Activated effector memory CD4-positive, alpha-beta T cell treated with Interleukin-2 at 50 U/mL for 16 hours (primary cell): ENCODE data around the gene SPTB.
A peak's percentile ranks its signal among the peaks of the same experiment; 100 is the strongest.

Experiments used
- DNase-seq: peaks from one replicate; pipeline ENCODE4 v3.0.0-alpha.2; 2020

The SPTB gene

GRCh38 chr14:64725879-64726584 is 153.7 kb downstream of the SPTB start:
- no peak for DNase-seq

- no peak for DNase-seq
Observed at GRCh38 chr14:64725261-64725815, 154.4 kb downstream of the SPTB start.

GRCh38 chr14:64724578-64724930 is 155.2 kb downstream of the SPTB start:
- no peak for DNase-seq

- no peak for DNase-seq
Observed at GRCh38 chr14:64723691-64724577, 155.8 kb downstream of the SPTB start.

GRCh38 chr14:64722842-64723447 is 156.8 kb downstream of the SPTB start:
- peak; percentile 56 for DNase-seq

- no peak for DNase-seq
Observed at GRCh38 chr14:64721899-64722298, 157.8 kb downstream of the SPTB start.

GRCh38 chr14:64721391-64721791 is 158.3 kb downstream of the SPTB start:
- DNase-seq, result no peak

GRCh38 chr14:64720131-64720576 is 159.6 kb downstream of the SPTB start:
- no peak for DNase-seq

GRCh38 chr14:64719601-64720000 is 160.1 kb downstream of the SPTB start:
- DNase-seq, result no peak

- DNase-seq, result no peak
Observed at GRCh38 chr14:64718762-64719161, 160.9 kb downstream of the SPTB start.

GRCh38 chr14:64717870-64718269 is 161.8 kb downstream of the SPTB start:
- no peak for DNase-seq

GRCh38 chr14:64715628-64716412 is 163.9 kb downstream of the SPTB start:
- DNase-seq, result no peak

- DNase-seq, result no peak
Observed at GRCh38 chr14:64715146-64715627, 164.5 kb downstream of the SPTB start.

GRCh38 chr14:64714432-64715025 is 165.2 kb downstream of the SPTB start:
- DNase-seq, result no peak

GRCh38 chr14:64713677-64714076 is 166.0 kb downstream of the SPTB start:
- DNase-seq, result no peak

GRCh38 chr14:64711039-64711438 is 168.7 kb downstream of the SPTB start:
- DNase-seq, result no peak

- DNase-seq, result no peak
Observed at GRCh38 chr14:64709126-64709525, 170.6 kb downstream of the SPTB start.

GRCh38 chr14:64708148-64709004 is 171.3 kb downstream of the SPTB start:
- DNase-seq, result no peak

GRCh38 chr14:64707661-64708060 is 172.0 kb downstream of the SPTB start:
- no peak for DNase-seq

- DNase-seq, result no peak
Observed at GRCh38 chr14:64706593-64707193, 173.0 kb downstream of the SPTB start.
